Left lobe of liver (tissue), 2 donors: ENCODE results near the gene AMFR. TPM values are rescaled to one million over a fixed set of nuclear protein-coding genes. Genes with fewer than 3 reads are reported as not detected.

Experiments
- ATAC-seq: fragments of 200-7000 bp; cut with Tn5 transposase; one replicate; pipeline ENCODE4 v1.9.1; 2020; ENCODE audit warnings: mild to moderate bottlenecking, moderate library complexity
- DNase-seq: peaks from one replicate; pipeline ENCODE4 v3.0.0-alpha.2; 2020; ENCODE audit warnings: low spot score
- total RNA-seq: library from RNA; stranded (reverse); gene quantifications from one replicate; pipeline ENCODE4 v1.2.1, GENCODE V29; 2021
- donor health status: DM: no; HTN: no; CAD: no; lungs with moderate emphysema.
- donor health status: DM: no; HTN: yes; CAD: no.

The AMFR gene
- total RNA-seq, 1 donor from 2014 or later, result 159 TPM

DNA sequence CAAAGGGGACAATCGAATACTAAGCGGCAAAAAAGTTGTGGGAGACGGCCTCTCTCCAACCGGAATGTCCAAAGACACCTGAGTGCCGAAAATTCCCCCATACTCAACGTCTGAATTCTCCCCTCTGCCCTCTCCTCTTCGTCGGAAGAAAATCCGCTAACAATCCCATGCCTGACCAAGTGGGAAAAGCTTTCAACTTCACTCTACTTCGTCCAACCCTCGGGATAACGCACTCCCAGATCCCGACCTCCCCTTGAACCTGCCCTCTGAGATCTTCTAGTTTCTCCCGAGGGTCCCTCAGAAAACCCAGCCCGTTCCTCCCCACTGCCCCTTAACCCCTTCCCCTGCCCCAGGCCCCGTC lies 961 bp downstream of the AMFR start:
- DNase-seq (no peak), ATAC-seq (peak; percentile 11)

DNA sequence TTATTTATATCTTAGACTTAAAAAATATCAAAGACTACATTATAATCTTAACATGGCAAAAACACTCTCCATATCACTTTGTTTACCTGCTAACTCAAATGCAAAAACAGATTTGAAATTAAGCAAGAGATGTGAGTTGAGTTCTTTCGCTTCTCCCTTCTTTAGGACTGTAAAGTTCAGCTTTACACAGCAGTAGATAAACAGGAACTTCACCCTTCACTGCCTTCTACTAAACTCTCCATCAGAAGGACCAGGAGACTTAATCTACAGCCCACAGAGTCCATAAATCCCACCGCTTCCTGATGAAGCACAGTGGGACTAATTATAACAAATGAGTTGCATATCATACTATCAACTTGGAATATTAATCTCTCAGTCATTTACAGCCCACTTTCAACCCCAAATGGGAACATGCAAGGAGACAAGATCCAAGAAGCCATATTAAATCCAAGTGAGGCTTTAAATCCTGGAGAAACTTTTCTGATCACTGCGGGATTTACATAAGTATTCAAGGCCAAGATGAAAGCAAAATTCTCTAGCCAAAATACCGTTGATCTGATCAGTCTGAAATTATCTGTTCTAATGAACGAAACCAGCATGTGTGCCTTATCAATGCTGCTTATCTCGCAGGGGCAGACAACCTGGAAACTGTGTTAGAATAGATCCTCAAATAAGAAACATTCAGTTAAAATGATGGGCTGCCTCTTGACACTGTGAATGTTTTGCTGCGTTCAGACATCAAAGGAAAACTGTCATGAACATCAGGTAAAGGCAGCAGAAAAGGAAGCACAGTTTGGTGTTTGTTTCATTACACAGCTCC lies 1.6 kb downstream of the AMFR start:
- ATAC-seq (peak; percentile 31), DNase-seq (no peak)

DNA sequence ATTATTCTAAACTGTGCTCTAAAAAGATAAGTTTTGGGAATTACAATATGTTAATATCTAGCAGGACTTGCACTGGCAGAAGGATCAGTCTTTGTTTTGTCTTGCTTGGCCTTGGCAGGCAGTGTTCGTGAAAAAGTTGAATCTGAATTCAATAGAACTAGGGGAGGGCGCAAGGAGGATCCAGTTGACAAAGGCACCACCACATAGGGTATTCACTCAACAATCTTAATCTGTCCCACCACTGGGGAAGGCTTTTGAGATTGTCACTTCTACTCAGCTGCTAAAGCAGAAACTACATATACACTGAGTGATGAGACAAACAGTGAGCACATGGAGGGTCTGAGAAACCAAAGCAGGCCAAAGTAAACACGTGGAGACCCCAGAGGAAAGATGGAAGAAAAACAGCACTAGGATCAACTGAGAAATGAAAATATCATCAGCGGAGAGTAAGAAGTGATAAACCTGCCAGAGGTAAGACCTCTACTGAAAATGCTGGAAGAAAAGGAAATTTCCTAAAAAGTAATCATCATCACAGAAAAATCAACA lies 2.4 kb downstream of the AMFR start:
- ATAC-seq, result no peak

DNA sequence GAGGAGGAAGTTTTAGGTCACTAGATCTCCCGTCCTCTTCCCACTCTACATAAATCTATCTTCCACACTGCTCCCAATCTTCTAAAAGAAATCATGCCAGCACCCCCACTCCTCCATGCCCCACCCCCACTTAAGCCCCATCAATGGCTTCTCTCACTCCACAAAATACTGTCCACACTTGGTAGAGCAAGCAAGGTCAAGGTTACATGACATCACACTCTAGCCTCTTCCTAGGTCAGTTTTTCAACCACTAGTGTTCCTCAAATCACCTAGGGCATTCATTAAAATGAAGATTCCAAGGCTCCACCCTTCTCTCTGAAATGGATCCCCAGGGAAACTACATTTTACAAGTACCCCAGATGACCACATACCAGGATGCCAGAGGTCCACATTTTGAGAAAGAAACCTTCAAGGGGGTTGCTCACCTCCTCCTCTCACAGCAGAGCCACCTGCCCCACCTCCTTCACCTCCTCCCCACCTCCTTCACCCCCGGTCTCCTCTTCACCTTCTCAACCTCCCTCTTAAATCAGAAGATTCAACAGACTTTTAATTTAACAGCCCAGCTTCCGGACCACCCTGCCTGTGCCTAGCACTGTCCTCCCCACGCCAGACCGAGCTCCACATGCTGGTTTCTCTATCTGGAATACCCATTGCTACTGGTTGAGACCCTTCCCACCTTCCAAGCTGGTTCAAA lies 3.2 kb downstream of the AMFR start:
- ATAC-seq (no peak), DNase-seq (no peak)

More for the DNA sequence above, 2.4 kb downstream of the AMFR start:
- no peak for DNase-seq

DNA sequence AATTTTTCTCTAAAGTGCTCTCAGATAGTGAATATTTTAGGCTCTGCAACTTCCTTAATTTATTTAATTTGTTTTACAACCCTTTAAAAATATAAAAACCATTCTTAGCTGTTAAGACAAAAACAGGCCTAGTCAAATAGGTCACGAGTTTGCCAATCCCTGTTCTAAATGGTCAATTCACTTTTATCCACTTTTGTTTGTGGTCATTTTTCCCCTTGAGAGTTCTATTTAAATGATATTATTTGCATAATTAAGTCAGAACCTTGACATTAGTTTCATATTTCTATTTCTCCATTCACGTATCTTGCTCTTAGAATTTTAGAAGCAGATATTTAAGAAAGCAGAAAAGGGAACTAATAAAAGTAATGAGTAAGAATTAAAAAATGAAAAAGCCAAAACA lies 4.0 kb downstream of the AMFR start:
- ATAC-seq (no peak), DNase-seq (no peak)

DNA sequence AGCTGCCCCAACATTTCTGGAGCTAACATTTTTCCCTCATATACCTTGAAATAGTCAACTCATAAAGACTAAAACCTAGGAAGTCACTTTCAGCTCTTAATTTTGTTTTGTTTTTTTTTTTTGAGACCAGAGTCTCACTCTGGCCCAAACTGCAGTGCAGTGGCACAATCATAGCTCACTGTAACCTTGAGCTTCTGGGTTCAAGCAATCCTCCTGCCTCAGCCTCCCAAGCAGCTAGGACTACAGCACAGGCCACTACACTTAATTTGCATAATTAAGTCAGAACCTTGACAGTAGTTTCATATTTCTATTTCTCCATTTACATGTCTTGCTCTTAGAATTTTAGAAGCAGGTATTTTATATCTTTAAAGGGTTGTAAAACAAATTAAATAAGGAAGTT lies 4.7 kb downstream of the AMFR start:
- ATAC-seq (no peak), DNase-seq (no peak)

DNA sequence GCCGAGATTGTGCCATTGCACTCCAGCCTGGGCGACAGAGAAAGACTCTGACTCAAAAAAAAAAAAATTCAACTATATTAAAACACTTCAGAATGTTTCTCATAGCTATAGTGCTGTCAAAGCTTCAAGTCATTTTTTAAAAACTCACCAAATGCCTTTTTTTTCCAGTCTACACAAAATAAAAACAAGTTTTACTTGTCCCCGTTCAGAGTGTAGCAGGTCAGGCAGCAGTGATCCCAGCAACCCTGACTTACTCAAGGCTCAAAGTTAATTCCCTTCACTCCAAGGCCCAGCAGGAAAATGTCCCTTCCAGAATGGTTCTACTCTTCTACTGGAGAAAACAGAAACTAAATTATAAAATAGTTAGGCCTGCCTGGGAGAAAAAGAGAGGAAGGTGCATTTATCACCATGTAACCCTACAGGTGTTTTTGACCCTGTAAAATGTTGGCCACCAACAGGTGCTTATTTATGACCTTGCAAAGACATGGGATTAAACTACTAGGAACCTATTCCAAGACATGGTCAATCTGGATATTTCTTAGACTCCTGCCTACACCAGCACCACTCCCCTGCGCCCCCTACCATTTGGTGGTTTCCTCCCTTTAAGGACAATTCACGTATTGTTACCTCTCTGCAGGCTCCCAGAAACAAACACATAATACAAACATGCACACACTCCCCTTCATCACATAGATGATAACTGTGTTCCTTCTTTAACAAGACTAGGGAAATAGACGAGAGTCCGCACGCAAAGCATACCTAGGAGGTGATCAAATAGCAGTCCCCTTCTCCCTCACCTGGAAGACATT lies 5.4 kb downstream of the AMFR start:
- DNase-seq, result no peak
- ATAC-seq, result peak; percentile 14

DNA sequence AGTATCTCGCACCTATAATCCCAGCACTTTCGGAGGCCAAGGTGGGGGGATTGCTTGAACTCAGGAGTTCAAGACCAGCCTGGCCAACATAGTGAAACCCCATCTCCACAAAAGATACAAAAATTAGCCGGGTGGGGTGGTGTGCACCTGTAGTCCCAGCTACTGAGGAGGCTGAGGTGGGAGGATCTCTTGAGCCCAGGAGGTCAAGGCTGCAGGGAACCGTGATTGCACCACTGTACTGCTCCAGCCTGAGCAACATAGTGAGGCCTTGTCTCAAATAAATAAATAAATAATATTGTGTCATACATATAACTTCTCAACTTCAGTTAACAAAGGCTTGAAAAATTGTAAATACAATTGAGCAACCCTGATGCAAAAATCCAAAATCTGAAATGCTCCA lies 8.2 kb downstream of the AMFR start:
- DNase-seq (no peak), ATAC-seq (no peak)

DNA sequence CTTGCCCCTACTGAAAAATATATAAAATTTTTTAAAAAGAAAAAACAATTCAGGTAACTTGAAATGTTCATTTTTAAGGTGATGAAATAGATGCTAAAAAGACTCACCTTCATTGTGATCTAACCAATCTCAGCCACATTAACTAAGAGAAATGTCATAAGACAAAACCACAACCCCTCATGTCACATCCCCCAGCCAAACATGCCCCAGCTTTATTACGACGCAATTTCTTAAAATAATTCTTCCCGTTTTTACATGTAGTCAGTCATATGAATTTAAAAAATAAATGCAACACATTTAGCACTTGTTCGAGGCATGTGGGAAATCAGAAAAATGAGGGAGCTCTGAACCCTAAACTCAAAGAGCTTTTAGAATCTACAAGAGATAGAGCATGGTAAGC lies 9.5 kb downstream of the AMFR start:
- ATAC-seq (no peak), DNase-seq (no peak)

DNA sequence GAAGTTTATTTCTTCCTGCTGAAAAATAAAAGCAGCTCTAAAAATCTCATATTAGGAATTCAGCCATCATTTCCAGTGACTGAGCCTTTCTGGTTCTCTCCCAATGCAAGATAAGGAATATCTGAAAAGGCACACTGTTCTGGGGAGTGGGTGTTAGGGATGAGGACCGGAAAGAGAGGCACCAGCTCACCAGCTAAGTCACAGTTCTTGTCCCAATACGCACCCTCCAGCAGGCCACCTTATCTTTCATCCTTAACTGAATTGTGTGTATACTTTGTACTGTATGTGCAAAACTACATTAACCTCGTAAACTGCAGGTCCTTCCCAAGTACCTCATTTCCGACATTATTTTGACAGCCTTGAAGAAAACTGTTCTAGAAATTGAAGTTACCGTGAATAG lies 11.0 kb downstream of the AMFR start:
- no peak for DNase-seq
- ATAC-seq, result no peak

DNA sequence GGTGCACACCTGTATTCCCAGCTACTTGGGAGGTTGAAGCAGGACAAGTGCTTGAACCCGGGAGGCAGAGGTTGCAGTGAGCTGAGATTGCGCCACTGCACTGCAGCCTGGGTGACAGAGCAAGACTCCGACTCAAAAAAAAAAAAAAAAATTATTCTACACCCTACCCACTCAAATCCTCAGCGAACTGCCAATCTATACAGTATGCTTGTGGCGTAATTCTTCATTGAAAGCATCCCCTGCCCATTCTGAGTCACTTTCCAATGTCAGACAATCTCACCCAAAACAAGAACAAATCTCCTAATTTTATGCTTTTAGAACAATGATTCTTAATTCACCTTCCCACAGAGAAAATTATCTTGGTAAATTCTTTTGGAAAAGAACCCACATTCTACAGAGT lies 12.0 kb downstream of the AMFR start:
- DNase-seq (no peak), ATAC-seq (no peak)

DNA sequence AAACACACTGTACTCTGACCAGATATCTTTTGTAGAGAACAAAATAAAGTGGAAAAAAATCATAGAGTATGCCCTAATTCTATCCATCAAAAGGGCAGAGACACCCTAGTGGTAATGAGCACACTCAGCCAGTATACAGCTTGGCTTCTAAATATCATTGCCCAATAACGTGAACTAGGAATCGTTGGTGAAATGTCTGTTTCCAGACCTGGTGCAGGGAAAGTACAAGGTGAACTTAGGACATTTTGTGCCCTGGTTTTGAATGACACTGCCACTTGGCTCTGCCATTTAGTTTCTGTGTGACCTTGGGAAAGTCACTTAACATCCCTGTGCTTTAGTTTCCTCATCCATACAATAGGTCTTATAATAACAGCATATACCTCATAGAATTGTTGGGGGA lies 13.7 kb downstream of the AMFR start:
- ATAC-seq, result peak; percentile 44
- no peak for DNase-seq

DNA sequence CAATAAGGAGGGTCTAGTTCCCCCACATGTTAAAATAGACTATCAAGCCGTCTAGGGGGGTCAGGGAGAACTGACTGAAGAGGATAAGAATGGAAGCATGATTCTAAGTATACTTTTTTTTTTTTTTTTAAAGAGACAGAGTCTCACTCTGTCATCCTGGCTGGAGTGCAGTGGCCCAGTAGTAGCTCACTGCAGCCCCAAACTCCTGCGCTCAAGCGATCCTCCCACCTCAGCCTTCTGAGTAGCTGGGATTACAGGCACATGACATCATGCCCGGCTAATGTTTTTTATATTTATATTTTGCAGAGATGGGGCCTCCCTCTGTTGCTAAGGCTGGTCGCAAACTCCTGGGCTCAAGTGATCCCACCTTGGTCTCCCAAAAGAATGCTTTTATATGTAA lies 14.2 kb downstream of the AMFR start:
- ATAC-seq (no peak), DNase-seq (no peak)

DNA sequence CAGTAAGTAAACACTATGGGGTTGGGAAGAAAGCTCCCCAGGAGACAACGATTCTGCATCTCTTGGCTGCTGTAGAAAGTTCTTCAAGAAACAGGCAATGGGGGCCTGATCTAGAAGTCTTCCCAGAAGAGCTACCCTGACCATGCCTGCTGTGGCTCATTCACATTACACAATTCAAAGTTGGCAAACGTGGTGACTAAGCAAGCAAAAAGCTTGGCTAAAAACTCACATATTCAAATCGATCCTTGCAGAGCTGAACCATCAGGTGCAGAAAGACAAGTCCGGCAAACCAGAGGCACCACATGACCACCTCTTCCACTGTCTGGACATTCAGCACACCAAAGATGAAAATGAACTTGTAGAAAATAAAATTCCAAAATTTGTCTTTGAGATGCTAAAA lies 16.1 kb downstream of the AMFR start:
- ATAC-seq (peak; percentile 87), DNase-seq (peak; percentile 75)

DNA sequence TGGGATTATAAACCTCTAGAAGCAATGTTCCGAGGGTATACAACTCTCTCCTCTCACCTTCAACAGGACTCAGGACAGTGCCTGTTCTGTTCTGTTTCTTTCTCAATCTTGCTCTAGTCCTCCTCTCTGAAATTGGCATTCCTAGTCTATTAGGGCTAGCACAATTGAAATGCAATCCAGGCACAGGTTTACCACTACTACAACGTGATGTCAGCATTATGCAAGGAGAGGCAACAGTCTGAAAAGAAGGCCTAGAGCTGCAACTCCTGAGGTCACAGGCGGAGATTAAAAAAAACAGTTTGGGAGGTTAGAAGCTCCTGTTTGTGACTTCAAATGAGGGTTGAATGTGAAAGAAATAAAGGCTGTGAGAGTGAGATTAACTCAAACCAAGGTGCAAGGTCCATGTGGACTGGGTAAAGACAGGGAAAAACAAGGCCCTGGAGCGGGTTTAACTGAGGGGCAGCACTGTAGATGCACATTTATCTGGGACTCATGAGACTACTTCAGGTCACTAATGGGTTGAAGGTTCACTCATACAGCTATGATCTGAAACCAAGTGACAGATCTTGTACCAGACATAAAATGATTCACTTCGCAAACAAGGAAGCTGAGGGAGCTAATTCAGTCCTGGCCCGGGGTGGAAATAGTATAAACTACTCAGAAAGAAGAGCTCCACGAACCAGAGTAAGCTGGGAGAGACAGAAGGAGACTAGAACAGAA lies 16.8 kb downstream of the AMFR start:
- ATAC-seq (peak; percentile 69), DNase-seq (no peak)

DNA sequence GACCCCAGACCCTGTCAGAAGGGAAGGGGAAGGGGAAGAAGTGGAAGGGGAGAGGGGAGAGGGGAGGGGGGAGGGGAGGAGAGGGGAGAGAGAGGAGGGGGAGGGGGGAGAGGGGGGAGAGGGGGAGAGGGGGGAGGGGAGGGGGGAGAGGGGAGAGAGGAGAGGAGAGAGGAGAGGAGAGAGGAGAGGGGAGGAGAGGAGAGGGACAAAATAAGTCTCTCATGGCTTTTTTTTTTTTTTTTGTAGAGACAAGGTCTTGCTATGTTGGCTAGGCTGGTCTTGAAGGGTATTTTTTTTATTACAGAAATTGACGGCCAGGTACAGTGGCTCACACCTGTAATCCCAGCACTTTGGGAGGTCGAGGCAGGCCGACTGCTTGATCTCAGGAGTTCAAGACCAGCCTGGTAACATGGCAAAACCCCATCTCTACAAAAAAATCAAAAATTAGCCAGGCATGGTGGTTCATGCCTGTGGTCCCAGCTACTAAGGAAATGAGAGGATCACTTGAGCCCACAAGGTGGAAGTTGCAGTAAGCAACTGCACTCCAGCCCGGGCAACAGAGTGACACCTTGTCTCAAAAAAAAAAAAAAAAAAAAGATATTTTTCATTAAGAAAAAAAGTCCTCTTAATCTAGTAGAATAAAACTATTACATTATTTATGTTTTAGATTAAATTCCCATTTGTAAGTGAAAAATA lies 19.2 kb downstream of the AMFR start:
- no peak for DNase-seq
- ATAC-seq, result no peak

DNA sequence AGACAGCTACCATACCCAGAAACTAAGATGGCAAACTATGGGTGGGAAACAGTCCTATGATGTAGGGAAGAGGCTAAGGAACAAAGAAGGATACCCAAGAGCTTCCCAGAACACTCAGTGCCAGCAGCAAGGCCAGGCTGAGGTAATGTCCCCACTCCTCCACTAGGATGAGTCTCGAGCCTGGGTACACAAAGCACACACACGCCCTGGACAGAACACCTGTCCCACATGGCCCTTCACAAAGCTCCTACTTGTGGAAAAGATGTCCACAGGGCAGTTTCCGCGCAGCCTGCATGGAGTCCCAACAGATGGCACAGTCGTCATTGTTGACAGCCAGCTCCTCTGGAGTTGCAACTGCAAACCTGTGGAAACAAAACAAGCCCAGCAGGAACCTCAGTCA lies 23.9 kb downstream of the AMFR start:
- DNase-seq (no peak), ATAC-seq (peak; percentile 77)

DNA sequence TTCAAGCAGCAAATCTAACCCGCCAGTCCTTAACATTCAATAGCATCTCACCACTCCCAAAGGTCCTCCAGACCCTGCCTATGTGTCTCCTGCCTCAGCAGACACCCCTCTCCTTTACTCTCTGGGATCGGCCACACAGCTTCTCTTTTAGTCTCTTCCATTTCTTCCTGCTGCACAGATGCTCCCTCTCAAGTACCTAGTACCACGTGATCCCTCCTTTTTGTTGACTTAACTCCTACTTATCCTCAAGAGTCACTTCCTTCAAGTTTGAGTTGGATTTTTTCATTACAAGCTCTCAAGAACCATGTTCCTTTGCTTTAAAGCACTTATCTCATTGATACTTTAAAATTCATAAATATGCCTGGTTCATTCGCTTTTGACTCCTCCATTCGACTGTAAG lies 24.9 kb downstream of the AMFR start:
- no peak for DNase-seq
- no peak for ATAC-seq

DNA sequence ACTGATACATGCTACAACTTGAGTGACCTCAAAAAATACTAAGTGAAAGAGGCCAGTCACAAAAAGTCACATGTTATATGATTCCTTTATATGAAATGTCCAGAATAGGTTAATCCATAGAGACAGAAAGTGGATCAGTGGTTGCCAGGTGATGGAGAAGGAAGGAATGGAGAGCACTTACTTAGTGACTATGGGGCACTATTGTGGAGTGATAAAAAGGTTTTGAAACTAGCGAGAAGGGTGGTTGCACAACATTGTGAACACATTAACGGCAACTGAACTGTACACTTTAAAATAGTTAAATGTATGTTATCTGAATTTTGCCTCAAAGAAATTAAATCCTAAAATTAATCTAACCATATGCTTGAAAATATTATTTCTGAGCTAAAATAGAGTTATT lies 25.9 kb downstream of the AMFR start:
- DNase-seq (no peak), ATAC-seq (peak; percentile 42)

DNA sequence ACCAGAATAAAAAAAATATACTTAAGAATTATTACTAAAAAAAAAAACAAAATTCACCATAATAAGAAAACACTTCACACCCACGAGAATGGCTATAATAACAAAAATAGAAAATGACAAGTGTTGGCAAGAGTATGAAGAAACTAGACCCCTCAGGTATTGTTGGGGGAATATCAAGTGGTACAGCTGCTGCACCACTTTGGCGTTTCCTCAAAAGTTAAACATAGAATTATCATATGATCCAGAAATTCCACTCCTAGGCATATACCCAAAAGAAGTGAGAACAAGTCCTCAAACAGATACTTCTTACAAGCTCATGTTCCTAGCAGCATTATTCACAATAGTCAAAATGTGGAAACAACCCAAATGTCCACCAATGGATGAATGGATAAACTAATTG lies 26.3 kb downstream of the AMFR start:
- DNase-seq (no peak), ATAC-seq (no peak)
